Esophagus squamous epithelium (tissue), 5 donors: Measurements from ENCODE around the gene PDGFC. TPM values are rescaled to one million over a fixed set of nuclear protein-coding genes. Genes with fewer than 3 reads are reported as not detected.

ENCODE experiments used
- DNase-seq: peaks from one replicate; lab custom pipeline; 2025; lab: John Stamatoyannopoulos, UW
- H3K27ac ChIP-seq, 4 donors: fragments of 200-600 bp; sonication (generic); one replicate each; pipeline ENCODE4 v1.5.1; 2016 to 2019; ENCODE audit warnings: mild to moderate bottlenecking in 1 of 4
- H3K27me3 ChIP-seq, 4 donors: fragments of 200-600 bp; sonication (generic); 1 replicate in 3 of 4; 2 replicates in 1 of 4; pipeline versions ENCODE4 v1.5.1 to v1.6.0; 2017 to 2021; ENCODE audit warnings: antibody characterized with exemption in 1 of 4
- H3K36me3 ChIP-seq, 3 donors: fragments of 200-600 bp; sonication (generic); one replicate each; pipeline ENCODE4 v1.5.1; 2016 to 2019
- H3K4me1 ChIP-seq, 3 donors: fragments of 200-600 bp; sonication (generic); one replicate each; pipeline ENCODE4 v1.5.1; 2017 to 2019
- H3K4me3 ChIP-seq, 4 donors: fragments of 200-600 bp; sonication (generic); 1 replicate in 3 of 4; 2 replicates in 1 of 4; pipeline ENCODE4 v1.5.1; 2016 to 2019; ENCODE audit warnings: mild to moderate bottlenecking in 2 of 4, moderate library complexity in 1 of 4
- H3K9me3 ChIP-seq, 3 donors: fragments of 200-600 bp; sonication (generic); one replicate each; pipeline ENCODE4 v1.5.1; 2016 to 2019
- POLR2A ChIP-seq, 4 donors: fragments of 450-650 bp; IDR thresholded peaks; one replicate each; pipeline ENCODE4 v1.6.1; 2017; ENCODE audit warnings: antibody characterized with exemption in 4 of 4, mild to moderate bottlenecking in 4 of 4, moderate library complexity in 3 of 4
- WGBS, 2 donors: methylation state at CpG; one replicate each; pipeline ENCODE4 v1.1.5; 2018; 5-methylcytosine and 5-hydroxymethylcytosine counted together
- intact Hi-C: fragments of 100-400 bp; cut with DNase I; formaldehyde crosslinking; loops from one replicate; pipeline ENCODE4 v1.15.0; 2022
- total RNA-seq, 4 donors: library from RNA; depleted of rRNA; stranded (reverse); fragments of >200 nt; gene quantifications; one replicate each; pipeline ENCODE4 v1.1.0, GENCODE V29; 2016
- TF ChIP-seq, protein P1 (sequence below), 6 experiments: fragments of 450-650 bp in 4 of 6; fragments of 200-600 bp in 2 of 6; sonication (generic) in 2 of 6; IDR thresholded peaks; one replicate each; pipeline ENCODE4 v1.5.1; 2016 to 2019; ENCODE audit warnings: antibody characterized with exemption in 6 of 6, mild to moderate bottlenecking in 4 of 6, moderate library complexity in 4 of 6
- donor health status: DM: yes; HTN: yes; CAD: no.

The PDGFC gene
- total RNA-seq, 4 donors from 2014 or later: 2.9 to 22.1 (median 7.7) TPM

- DNase-seq: no peak
- peaks cover 0 to 13% (median 0%) of the 10 kb centered on the region in 3 donors for H3K4me1 ChIP-seq
- TF ChIP-seq POLR2A (IDR thresholded peaks at IDR 0.05): no peak
- TF ChIP-seq, protein P1, sequence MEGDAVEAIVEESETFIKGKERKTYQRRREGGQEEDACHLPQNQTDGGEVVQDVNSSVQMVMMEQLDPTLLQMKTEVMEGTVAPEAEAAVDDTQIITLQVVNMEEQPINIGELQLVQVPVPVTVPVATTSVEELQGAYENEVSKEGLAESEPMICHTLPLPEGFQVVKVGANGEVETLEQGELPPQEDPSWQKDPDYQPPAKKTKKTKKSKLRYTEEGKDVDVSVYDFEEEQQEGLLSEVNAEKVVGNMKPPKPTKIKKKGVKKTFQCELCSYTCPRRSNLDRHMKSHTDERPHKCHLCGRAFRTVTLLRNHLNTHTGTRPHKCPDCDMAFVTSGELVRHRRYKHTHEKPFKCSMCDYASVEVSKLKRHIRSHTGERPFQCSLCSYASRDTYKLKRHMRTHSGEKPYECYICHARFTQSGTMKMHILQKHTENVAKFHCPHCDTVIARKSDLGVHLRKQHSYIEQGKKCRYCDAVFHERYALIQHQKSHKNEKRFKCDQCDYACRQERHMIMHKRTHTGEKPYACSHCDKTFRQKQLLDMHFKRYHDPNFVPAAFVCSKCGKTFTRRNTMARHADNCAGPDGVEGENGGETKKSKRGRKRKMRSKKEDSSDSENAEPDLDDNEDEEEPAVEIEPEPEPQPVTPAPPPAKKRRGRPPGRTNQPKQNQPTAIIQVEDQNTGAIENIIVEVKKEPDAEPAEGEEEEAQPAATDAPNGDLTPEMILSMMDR (IDR thresholded peaks at IDR 0.05): no peak
- intact Hi-C loops: no loop called here
- no peaks in the 10 kb centered on the region for H3K36me3 ChIP-seq
- no peaks in the 10 kb centered on the region for H3K27me3 ChIP-seq
- H3K27ac ChIP-seq: peak overlapping the region in 1 of 4 donors; percentile 43
- WGBS, 2 donors: 65 to 68% methylated on average over 8 of the region's 8 CpGs
- H3K4me3 ChIP-seq: no peak overlapping the region
- no peaks in the 10 kb centered on the region for H3K9me3 ChIP-seq
Observed at GRCh38 chr4:156889616-156890594, 81.7 kb downstream of the PDGFC start.

DNA sequence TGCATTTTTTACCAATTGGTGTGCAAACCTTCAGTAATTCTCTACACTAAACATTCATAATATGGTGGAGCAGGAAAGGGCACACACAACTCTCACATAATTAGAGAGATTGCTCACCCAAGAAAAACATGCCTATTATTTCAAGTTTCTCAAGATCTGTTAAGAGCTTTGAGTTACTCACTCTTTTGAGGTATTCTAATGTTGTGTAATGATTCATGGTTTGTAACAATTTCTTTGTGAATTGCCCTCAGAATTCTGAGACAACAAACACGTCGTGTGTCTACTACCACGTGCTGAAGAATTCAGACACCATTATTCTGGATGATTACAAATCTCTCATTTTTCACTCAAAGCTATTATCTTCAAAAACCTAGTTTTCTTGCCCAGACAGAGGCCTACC, 82.8 kb downstream of the PDGFC start:
- 24 to 38% methylated on average over 3 of the region's 3 CpGs for whole genome bisulfite sequencing, 2 donors
- no peak for DNase-seq
- no peaks in the 10 kb centered on the region for H3K36me3 ChIP-seq
- peaks cover 0 to 13% (median 0%) of the 10 kb centered on the region in 3 donors for H3K4me1 ChIP-seq
- intact Hi-C loops: no loop called here
- no peak overlapping the region for H3K27ac ChIP-seq
- H3K4me3 ChIP-seq: no peak overlapping the region
- TF ChIP-seq, protein P1 (IDR thresholded peaks at IDR 0.05): no peak
- H3K9me3 ChIP-seq: no peaks in the 10 kb centered on the region
- H3K27me3 ChIP-seq: no peaks in the 10 kb centered on the region

DNA sequence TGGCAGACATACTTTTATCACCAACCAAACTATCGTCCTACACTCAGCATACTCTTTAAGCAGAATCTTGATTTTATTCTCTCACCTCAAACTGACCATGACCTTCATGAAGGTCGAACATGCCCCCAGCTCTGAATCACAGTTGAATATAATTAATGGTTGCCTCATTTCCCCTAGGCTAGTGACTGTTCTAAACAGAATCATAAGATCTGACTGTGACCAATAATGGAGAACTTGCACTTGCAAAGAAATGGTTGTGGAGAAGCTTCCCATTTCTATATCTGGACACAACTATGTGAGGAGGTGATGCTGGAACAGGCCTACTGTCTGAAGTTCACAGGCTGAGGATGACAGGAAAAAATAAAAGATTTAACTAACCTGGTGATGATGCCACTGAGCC, 85.1 kb downstream of the PDGFC start:
- WGBS, 2 donors: 73 to 83% methylated on average over 2 of the region's 2 CpGs

DNA sequence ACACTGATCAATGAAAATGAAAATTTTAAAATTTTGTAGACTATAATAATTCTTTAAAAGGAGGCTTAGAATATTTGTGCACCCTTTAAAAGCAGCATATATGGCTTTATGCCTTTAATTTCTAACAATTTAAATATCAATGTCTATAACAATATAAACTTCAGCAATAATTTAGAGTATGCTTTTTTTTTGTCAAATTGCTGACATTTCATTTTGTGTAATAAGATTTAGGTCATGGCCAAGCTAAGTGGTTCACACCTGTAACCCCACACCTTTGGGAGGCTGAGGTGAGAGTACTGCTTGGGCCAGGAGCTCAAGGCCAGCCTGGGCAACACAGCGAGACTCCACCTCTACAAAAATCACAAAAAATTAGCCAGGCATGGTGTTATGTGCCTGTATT, 86.2 kb downstream of the PDGFC start:
- 100% methylated on average over 1 of the region's 1 CpG; no CpG with 5 or more reads in 1 of the 2 donors for WGBS, 2 donors
- H3K4me3 ChIP-seq: no peak overlapping the region
- H3K9me3 ChIP-seq: no peaks in the 10 kb centered on the region
- H3K27ac ChIP-seq: no peak overlapping the region
- TF ChIP-seq POLR2A (IDR thresholded peaks at IDR 0.05): no peak
- TF ChIP-seq, protein P1 (IDR thresholded peaks at IDR 0.05): no peak
- H3K4me1 ChIP-seq: peaks cover 0 to 13% (median 0%) of the 10 kb centered on the region in 3 donors
- DNase-seq: no peak
- no peaks in the 10 kb centered on the region for H3K27me3 ChIP-seq
- intact Hi-C loops: no loop called here
- H3K36me3 ChIP-seq: no peaks in the 10 kb centered on the region

More for the DNA sequence above, 85.1 kb downstream of the PDGFC start:
- Histone ChIP-seq H3K4me1 (peaks cover 0 to 13% (median 0%) of the 10 kb centered on the region in 3 donors), H3K27me3 (no peaks in the 10 kb centered on the region), H3K4me3 (no peak overlapping the region), H3K9me3 (no peaks in the 10 kb centered on the region), H3K36me3 (no peaks in the 10 kb centered on the region), H3K27ac (no peak overlapping the region)
- no peak for TF ChIP-seq POLR2A (IDR thresholded peaks at IDR 0.05)
- TF ChIP-seq, protein P1 (IDR thresholded peaks at IDR 0.05): no peak
- DNase-seq: no peak
- intact Hi-C loops: no loop called here

GRCh38 chr4:156884183-156884582, 87.4 kb downstream of the PDGFC start:
- no peak for TF ChIP-seq POLR2A (IDR thresholded peaks at IDR 0.05)
- TF ChIP-seq, protein P1 (IDR thresholded peaks at IDR 0.05): no peak
- Histone ChIP-seq H3K9me3 (no peaks in the 10 kb centered on the region), H3K27ac (no peak overlapping the region), H3K4me3 (no peak overlapping the region), H3K27me3 (no peaks in the 10 kb centered on the region), H3K4me1 (peaks cover 0 to 6% (median 0%) of the 10 kb centered on the region in 3 donors), H3K36me3 (no peaks in the 10 kb centered on the region)
- 42 to 53% methylated on average over 3 of the region's 3 CpGs for WGBS, 2 donors
- DNase-seq: no peak
- intact Hi-C loops: no loop called here
